Activated CD4-positive, alpha-beta memory T cell treated with anti-CD3 and anti-CD28 coated beads for 36 hours (primary cell): ENCODE data around the gene HEATR9. TPM values are rescaled to one million over a fixed set of nuclear protein-coding genes. Genes with fewer than 3 reads are reported as not detected.

ENCODE experiments used
- CTCF ChIA-PET: fragments of 350-600 bp; sonication (Branson Sonifier 250); formaldehyde crosslinking; loops from one replicate; lab custom pipeline; 2021; ENCODE audit warnings: antibody characterized with exemption, inconsistent platforms; lab: Charles Lee
- POLR2A ChIA-PET: fragments of 350-600 bp; sonication (Branson Sonifier 250); formaldehyde crosslinking; loops from one replicate; lab custom pipeline; 2021; ENCODE audit warnings: antibody characterized with exemption; lab: Charles Lee
- DNase-seq: peaks from one replicate; pipeline ENCODE4 v3.0.0-alpha.2; 2020
- H3K27ac Mint-ChIP-seq: one replicate; pipeline ENCODE4 v1.8.0; 2021; ENCODE audit warnings: mixed read lengths
- H3K27me3 Mint-ChIP-seq: one replicate; pipeline ENCODE4 v1.8.0; 2021; ENCODE audit warnings: mixed read lengths
- H3K36me3 Mint-ChIP-seq: one replicate; pipeline ENCODE4 v1.8.0; 2021; ENCODE audit warnings: mixed read lengths
- H3K4me1 Mint-ChIP-seq: one replicate; pipeline ENCODE4 v1.8.0; 2021; ENCODE audit warnings: low read depth, mixed read lengths
- H3K4me3 Mint-ChIP-seq: one replicate; pipeline ENCODE4 v1.8.0; 2021; ENCODE audit warnings: mild to moderate bottlenecking, mixed read lengths
- H3K9me3 Mint-ChIP-seq: one replicate; pipeline ENCODE4 v1.8.0; 2021; ENCODE audit warnings: mixed read lengths
- intact Hi-C: fragments of 100-400 bp; cut with micrococcal nuclease; formaldehyde crosslinking; loops from one replicate; pipeline ENCODE4 v1.15.1; 2023
- total RNA-seq, 2 experiments: library from RNA; stranded (reverse); gene quantifications; one replicate each; pipeline ENCODE4 v1.2.3, GENCODE V29; 2021

The HEATR9 gene
- total RNA-seq, 2 experiments from 2014 or later, result 0.24 to 0.27 TPM

DNA sequence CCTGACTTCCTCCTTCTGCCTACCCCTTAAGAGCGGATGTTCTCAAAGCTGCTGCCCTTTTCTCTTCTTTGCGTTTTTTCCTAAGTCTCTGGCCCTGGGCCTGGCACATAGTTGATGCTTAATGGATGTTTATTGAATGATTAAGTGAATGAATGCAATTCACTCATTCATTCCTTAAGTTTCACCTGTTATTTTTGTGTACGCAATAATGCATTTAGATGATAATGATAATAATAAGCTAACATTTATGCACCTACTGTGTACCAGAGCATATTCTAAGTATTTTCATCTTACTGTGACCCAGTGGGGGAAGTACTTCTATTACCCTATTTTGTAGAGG lies 7.1 kb upstream of the HEATR9 start:
- Mint-ChIP-seq H3K36me3 (peaks cover 12% of the 10 kb centered on the region), H3K4me3 (no peak overlapping the region), H3K9me3 (no peaks in the 10 kb centered on the region), H3K27me3 (no peaks in the 10 kb centered on the region), H3K4me1 (peaks cover 50% of the 10 kb centered on the region), H3K27ac (peak overlapping the region; percentile 72)
- POLR2A ChIA-PET, result interaction anchor here (0.6 kb wide), 1 partner anchor 79 kb away, joined by 3 read pairs; no protein-coding TSS in a partner anchor
- intact Hi-C loops, result no loop called here
- DNase-seq, result no peak
- CTCF ChIA-PET, result interaction anchor here (1.0 to 2.8 kb wide), 3 partner anchors 23 to 93 kb away, joined by 3 to 11 read pairs (median 4); no protein-coding TSS in a partner anchor

DNA sequence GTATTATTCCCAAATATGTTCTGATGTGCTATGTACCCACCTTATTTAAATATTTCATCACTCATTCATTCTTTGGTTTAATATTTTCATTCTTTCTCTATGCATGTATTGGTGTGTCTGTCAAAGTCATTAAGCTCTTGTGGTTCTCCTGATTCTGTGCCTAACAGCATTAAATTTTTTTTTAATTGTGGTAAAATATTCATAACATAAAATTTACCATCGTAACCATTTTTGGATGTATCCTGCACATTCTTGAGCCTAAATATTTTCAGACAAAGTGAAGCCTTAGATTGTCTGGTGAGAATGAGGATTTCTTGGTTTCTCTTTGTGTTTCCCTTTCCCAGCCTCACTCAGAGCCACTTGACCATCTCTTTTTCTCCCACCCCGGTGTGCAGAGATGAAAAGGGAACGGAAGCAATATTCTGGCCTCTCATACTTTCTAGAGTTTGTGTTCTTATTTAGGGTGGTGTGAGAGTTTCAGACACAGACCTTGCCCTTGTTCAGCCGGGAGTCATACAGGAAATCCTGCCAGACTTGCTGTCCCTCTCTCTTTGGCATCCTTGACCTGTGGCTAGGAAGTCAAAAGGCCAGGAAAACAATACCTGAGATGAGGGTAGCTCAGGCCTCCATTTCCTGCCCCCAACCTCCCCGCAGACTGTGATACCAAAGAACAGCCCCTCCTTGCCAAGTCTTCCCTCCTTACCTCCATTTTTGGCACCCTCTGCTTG lies 6.5 kb upstream of the HEATR9 start:
- no peak for DNase-seq
- peaks cover 12% of the 10 kb centered on the region for H3K36me3 Mint-ChIP-seq
- no peak overlapping the region for H3K4me3 Mint-ChIP-seq
- H3K4me1 Mint-ChIP-seq, result peaks cover 45% of the 10 kb centered on the region
- intact Hi-C loops, result no loop called here
- peak overlapping the region; percentile 72 for H3K27ac Mint-ChIP-seq
- no peaks in the 10 kb centered on the region for H3K27me3 Mint-ChIP-seq
- no peaks in the 10 kb centered on the region for H3K9me3 Mint-ChIP-seq
- POLR2A ChIA-PET, result no interaction called here
- CTCF ChIA-PET, result interaction anchor here (1.0 to 2.8 kb wide), 3 partner anchors 23 to 94 kb away, joined by 3 to 11 read pairs (median 4); no protein-coding TSS in a partner anchor

DNA sequence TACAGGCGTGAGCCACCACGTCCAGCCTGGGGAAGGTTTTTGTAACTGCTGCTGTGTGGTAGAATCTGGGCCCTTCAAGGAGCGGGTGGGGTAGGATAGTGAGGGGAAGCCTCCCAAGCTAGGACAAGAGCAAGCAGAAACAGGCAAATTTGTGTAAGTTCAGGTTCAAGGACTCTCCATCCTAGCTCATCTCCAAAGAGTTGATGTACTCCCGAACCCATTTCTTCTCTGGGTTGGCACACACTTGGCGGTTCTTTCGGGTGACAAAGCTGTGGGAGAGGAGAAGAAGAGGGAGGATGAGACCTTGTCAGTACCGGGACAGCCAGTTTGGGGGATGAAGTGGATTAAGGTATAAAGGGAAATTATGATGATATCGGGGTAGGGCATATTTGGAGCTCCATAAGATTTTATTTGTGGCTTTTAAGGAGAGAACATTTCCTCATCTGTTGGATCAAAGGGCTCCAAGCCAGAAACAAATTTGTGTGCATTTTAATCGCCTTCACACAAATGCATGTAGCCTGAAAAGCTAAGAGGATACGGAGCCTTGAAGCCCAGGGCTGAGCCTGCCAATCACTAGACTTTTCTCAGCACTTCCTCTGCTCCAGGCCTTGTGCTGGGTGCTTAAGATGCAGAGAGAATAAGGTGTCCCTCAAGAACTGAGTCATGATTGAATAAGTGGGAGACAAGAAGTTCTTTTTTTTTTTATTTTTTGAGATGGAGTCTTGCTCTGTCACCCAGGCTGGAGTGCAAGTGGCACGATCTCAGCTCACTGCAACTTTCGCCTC lies 3.7 kb upstream of the HEATR9 start:
- H3K4me3 Mint-ChIP-seq, result no peak overlapping the region
- peak overlapping the region; percentile 9 for H3K27ac Mint-ChIP-seq
- ChIA-PET CTCF (interaction anchor here (1.3 to 2.1 kb wide), 4 partner anchors 16 to 277 kb away, joined by 3 to 8 read pairs (median 4); no protein-coding TSS in a partner anchor), POLR2A (interaction anchor here (0.7 to 1.8 kb wide), 2 partner anchors 63 to 108 kb away, joined by 3 to 6 read pairs; partner anchors contain the start of gene TAF15)
- H3K9me3 Mint-ChIP-seq, result no peaks in the 10 kb centered on the region
- intact Hi-C loops, result no loop called here
- no peak for DNase-seq
- H3K4me1 Mint-ChIP-seq, result peaks cover 22% of the 10 kb centered on the region
- H3K27me3 Mint-ChIP-seq, result no peaks in the 10 kb centered on the region
- H3K36me3 Mint-ChIP-seq, result peaks cover 9% of the 10 kb centered on the region

DNA sequence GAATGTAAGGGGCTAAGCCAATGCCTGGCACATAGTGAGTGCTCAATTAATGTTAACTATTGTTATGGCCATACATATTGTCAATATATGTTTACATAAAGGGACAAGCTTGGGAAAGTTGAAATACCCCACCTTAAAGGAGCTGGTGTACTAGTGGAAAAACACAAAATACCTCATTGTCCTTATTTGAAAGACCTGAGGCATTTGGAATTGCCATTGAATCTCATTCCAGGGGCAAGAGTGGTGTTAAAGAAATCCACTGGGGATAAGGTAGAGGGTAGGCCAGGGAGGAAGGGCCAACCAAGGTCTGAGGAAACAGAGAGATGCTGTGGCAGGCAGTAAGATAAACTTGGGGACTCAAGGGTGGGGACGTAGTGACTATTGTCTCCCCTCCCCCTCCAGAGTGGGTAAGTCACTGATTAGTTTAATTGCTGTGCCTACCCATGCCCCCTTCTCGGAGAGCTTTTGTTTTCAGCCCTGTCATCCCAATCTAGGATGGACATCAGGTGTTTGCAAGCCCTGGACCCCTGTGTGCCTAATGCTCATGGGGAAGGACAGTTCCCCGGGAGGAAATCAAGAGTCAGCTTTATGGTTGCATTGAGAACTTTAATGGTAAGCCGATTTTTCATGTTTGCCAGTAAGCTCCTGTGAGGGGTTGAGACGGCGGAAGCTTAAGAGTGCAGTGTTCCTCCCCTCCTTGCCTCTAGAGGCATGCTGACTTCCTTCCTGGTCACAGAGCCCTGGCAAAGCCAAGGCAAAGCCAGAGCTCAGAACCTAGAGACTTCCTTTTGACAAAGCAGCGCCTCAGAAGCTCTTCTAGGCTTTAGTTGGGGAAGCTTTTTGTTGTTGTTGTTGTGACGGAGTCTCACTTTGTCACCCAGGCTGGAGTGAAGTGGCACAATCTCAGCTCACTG lies 2.5 kb upstream of the HEATR9 start:
- no peak overlapping the region for H3K27ac Mint-ChIP-seq
- peaks cover 16% of the 10 kb centered on the region for H3K4me1 Mint-ChIP-seq
- CTCF ChIA-PET, result interaction anchor here (0.8 to 2.1 kb wide), 9 partner anchors 8 to 612 kb away, joined by 3 to 8 read pairs (median 4); partner anchors contain the start of gene CCL5
- POLR2A ChIA-PET, result interaction anchor here (0.7 to 1.8 kb wide), 2 partner anchors 15 to 62 kb away, joined by 3 to 6 read pairs; partner anchors contain the start of gene TAF15
- intact Hi-C loops, result no loop called here
- peak; percentile 35 for DNase-seq
- H3K27me3 Mint-ChIP-seq, result no peaks in the 10 kb centered on the region
- no peaks in the 10 kb centered on the region for H3K9me3 Mint-ChIP-seq
- H3K4me3 Mint-ChIP-seq, result no peak overlapping the region
- peaks cover 9% of the 10 kb centered on the region for H3K36me3 Mint-ChIP-seq

DNA sequence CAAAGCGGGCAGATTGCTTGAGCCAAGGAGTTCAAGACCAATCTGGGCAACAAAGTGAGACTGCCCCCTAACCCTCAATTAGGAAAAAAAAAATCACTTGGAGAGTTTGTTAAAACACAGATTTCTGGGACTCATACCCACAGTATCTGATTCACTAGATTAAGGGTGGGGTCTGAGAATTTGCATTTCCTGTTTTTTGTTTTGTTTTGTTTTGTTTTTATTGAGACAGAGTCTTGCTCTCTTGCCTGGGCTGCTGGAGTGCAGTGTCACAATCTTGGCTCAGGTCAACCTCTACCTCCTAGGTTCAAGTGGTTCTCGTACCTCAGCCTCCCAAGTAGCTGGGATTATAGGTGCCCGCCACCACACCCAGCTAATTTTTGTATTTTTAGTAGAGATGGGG lies 1.1 kb downstream of the HEATR9 start:
- Mint-ChIP-seq H3K36me3 (peaks cover 5% of the 10 kb centered on the region), H3K27ac (no peak overlapping the region), H3K4me3 (no peak overlapping the region), H3K4me1 (peaks cover 19% of the 10 kb centered on the region), H3K9me3 (no peaks in the 10 kb centered on the region), H3K27me3 (no peaks in the 10 kb centered on the region)
- ChIA-PET POLR2A (no interaction called here), CTCF (no interaction called here)
- intact Hi-C loops, result no loop called here
- no peak for DNase-seq

DNA sequence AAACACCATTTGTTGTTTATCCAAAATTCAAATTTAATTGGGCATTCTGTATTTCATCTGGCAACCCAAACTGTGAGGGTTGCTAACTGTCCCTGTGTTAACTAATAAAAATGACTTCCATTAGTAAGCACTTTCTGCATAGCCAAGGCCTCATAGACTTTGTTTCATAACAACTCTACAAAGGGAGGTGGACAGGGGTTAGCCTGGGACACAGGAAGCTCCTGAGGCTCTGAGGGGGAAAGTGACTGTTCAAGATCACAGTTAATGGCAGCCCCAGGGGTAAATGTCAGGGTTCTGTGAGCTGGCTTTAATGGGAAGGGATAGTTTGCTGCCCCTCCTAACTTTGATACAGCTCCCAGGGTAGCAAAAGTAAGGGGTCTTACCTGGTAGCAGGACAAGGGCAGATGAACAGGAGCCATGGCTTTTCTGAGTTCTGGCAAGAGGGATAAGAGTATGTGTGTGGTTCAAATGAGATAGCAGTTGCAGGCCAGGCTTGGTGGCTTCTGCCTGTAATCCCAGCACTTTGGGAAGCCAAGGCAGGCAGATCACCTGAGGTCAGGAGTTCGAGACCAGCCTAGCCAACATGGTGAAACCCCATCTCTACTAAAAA lies 2.2 kb downstream of the HEATR9 start:
- Mint-ChIP-seq H3K27ac (no peak overlapping the region), H3K4me3 (no peak overlapping the region), H3K27me3 (no peaks in the 10 kb centered on the region), H3K36me3 (peaks cover 3% of the 10 kb centered on the region), H3K9me3 (no peaks in the 10 kb centered on the region), H3K4me1 (peaks cover 14% of the 10 kb centered on the region)
- ChIA-PET CTCF (no interaction called here), POLR2A (interaction anchor here (1.1 kb wide), 1 partner anchor 65 kb away, joined by 4 read pairs; no protein-coding TSS in a partner anchor)
- no peak for DNase-seq
- intact Hi-C loops, result no loop called here

DNA sequence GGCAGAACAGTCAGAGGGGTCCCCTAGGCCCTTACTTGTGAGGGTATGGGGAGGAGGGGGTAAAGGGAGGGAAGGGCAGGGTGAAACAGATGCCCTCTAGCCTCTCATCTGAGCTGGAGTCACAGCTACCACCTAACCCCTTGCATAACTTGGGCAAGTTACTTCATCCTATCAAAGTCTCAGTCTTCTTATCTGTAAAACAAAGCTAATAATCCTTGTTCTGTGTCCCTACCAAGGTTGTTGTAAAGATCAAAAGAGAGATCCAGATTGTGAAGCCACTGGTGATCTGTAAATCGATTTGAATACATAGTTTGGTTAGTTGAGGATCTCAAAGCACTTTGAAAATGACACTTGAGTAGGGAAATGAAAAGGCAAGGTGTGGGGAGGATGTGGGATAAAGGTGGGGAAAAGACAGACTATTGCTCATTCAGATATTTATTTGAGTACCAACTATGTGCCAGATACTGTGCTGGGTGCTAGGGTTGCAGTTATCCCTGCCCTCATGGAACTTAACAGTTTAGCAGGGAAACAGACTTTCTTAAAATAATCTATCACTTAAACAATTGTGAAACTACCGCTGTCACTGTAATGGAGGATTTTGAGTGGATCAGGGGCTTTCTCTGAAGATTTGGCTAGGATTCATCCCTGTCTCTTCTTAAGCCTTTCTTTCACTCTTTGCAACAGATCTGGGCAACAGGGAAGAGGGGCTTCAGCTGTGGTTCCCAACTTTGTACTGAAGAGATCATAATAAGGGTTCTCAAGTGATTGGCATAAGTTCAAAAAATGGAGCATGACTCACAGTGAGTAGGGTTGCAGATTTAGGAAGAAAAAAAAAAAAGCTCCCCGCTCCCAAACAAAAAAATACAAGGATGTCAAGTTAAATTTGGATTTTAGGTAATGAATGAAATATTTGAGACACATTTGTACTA lies 3.0 kb downstream of the HEATR9 start:
- ChIA-PET POLR2A (interaction anchor here (1.1 kb wide), 1 partner anchor 66 kb away, joined by 4 read pairs; no protein-coding TSS in a partner anchor), CTCF (interaction anchor here (2.6 kb wide), 1 partner anchor 16 kb away, joined by 10 read pairs; no protein-coding TSS in a partner anchor)
- Mint-ChIP-seq H3K4me1 (peaks cover 12% of the 10 kb centered on the region), H3K9me3 (no peaks in the 10 kb centered on the region), H3K36me3 (peaks cover 3% of the 10 kb centered on the region), H3K27ac (no peak overlapping the region), H3K27me3 (no peaks in the 10 kb centered on the region), H3K4me3 (no peak overlapping the region)
- intact Hi-C loops, result no loop called here
- no peak for DNase-seq

DNA sequence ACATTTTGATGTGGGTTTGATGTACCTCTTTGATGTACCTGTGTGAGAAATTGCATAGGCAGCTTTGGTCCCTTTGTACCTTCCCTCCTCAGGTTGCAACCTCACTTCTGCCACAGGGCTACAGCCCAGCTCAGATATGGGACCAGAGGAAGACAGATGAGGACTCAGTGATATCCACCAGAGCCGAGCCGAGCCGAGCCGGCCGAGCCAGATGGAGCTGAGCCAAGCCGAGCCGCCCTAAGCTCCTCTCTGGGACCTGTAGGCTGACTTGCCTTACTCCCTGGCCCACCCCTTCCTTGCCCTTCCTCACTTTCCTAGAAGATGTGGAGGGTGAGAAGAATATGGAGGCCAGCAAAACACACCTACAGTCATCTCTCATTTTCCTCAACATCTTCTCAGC lies 3.8 kb downstream of the HEATR9 start:
- Mint-ChIP-seq H3K27ac (no peak overlapping the region), H3K27me3 (no peaks in the 10 kb centered on the region), H3K4me3 (no peak overlapping the region), H3K36me3 (peaks cover 3% of the 10 kb centered on the region), H3K9me3 (no peaks in the 10 kb centered on the region), H3K4me1 (peaks cover 12% of the 10 kb centered on the region)
- no peak for DNase-seq
- intact Hi-C loops, result no loop called here
- CTCF ChIA-PET, result interaction anchor here (2.6 kb wide), 1 partner anchor 15 kb away, joined by 10 read pairs; no protein-coding TSS in a partner anchor
- POLR2A ChIA-PET, result interaction anchor here (1.2 kb wide), 1 partner anchor 25 kb away, joined by 3 read pairs; no protein-coding TSS in a partner anchor

DNA sequence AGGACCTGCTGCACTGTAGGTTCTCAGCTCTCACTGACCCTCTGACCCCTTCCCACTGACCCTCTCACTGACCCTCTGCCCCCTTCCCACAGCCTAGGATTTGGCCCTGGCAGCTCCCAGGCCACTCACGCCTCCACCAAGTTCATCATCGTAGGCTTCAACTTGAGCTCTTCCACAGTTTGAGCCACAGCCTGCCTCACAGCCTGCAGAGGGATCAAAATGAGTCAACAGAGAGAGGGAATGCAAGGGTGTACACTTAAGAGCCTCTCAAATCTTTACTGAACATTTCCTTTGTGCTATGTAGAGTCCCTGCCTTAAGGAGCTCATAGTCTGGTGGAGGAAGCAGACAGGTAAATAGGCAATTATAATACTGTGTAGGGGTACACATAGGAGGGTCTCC lies 12.1 kb downstream of the HEATR9 start:
- intact Hi-C loops, result loop anchor here (10.0 kb wide), 1 partner anchor 58 kb away; no protein-coding TSS in a partner anchor
- no peak overlapping the region for H3K27ac Mint-ChIP-seq
- no peaks in the 10 kb centered on the region for H3K27me3 Mint-ChIP-seq
- peak; percentile 38 for DNase-seq
- no peaks in the 10 kb centered on the region for H3K9me3 Mint-ChIP-seq
- ChIA-PET CTCF (interaction anchor here (1.1 to 1.8 kb wide), 3 partner anchors 8 to 120 kb away, joined by 3 to 5 read pairs (median 5); no protein-coding TSS in a partner anchor), POLR2A (interaction anchor here (0.9 to 1.4 kb wide), 3 partner anchors 10 to 23 kb away, joined by 3 read pairs; no protein-coding TSS in a partner anchor)
- peaks cover 9% of the 10 kb centered on the region for H3K36me3 Mint-ChIP-seq
- peaks cover 11% of the 10 kb centered on the region for H3K4me1 Mint-ChIP-seq
- no peak overlapping the region for H3K4me3 Mint-ChIP-seq

DNA sequence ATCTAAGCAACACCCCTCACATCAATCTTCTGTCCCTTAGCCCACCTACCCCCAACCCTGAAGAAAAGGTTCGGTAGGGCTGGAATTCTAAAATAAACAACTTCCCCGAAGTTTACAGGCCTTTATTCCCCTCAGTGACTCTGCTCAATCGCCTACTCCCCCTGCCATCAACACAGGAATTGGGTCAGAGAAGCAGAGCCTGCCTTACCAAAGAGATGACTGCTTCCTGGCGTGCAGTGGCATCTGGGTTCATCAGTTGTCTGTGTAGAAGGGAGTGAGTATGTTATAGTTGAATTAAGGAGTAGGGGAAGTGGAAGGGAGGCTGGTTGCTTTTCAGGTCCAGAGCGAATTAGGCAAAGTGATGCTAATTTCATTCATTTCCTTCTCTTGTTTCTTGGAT lies 12.7 kb downstream of the HEATR9 start:
- Mint-ChIP-seq H3K4me3 (no peak overlapping the region), H3K27me3 (no peaks in the 10 kb centered on the region), H3K9me3 (no peaks in the 10 kb centered on the region), H3K4me1 (peaks cover 11% of the 10 kb centered on the region), H3K27ac (peak overlapping the region; percentile 20), H3K36me3 (peaks cover 12% of the 10 kb centered on the region)
- POLR2A ChIA-PET, result interaction anchor here (0.9 kb wide), 1 partner anchor 16 kb away, joined by 3 read pairs; no protein-coding TSS in a partner anchor
- no peak for DNase-seq
- CTCF ChIA-PET, result interaction anchor here (0.6 to 1.3 kb wide), 2 partner anchors 13 to 16 kb away, joined by 3 to 5 read pairs; no protein-coding TSS in a partner anchor
- intact Hi-C loops, result loop anchor here (10.0 kb wide), 1 partner anchor 59 kb away; no protein-coding TSS in a partner anchor
